Measurements from ENCODE around the gene KRTAP10-4. TPM values are rescaled to one million over a fixed set of nuclear protein-coding genes. Genes with fewer than 3 reads are reported as not detected.

Gene KRTAP10-4
- total and polyA plus RNA-seq, 2 donors (not counting 1 experiment from before 2014, with no cell fraction given) = not detected

DNA sequence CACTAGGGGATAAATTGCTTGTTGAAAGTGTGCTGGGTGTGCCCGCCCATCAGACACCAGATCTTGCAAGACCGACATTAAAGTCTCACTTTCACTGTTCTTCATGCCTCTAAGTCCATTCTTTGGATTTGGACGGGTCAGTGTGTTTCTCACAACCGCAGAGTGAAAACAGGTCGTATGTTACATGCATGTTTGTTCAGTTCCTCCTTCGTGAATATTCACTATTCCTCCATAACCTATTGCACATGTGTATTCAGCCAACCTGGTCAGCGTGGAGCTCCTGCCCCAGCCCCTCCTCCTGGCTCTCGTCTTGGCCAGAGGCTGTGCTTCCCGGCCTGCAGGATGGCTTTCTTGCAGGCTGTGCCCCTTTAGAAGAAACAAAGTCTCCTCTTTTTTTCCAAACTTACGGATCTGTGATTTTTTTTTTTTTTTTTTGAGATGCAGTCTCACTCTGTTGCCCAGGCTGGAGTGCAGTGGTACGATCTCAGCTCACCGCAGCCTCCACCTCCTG is 20.9 kb downstream of the KRTAP10-4 start:
- no peaks in the 10 kb centered on the region for H4K20me1 ChIP-seq (ENCODE audit: control insufficient read depth, extremely low read depth, insufficient read depth, low read length)
- TF ChIP-seq CTCF (conservative IDR thresholded peaks at IDR 0.05 in 1 of 2, IDR thresholded peaks at IDR 0.05 in 1 of 2; ENCODE audit: low read depth in 1 of 2, low read length in 2 of 2) (no peak), EZH2 (IDR thresholded peaks at IDR 0.05; ENCODE audit: low read length, missing control alignments) (no peak)
- no peak overlapping the region for H2AFZ ChIP-seq (ENCODE audit: low read length)

DNA sequence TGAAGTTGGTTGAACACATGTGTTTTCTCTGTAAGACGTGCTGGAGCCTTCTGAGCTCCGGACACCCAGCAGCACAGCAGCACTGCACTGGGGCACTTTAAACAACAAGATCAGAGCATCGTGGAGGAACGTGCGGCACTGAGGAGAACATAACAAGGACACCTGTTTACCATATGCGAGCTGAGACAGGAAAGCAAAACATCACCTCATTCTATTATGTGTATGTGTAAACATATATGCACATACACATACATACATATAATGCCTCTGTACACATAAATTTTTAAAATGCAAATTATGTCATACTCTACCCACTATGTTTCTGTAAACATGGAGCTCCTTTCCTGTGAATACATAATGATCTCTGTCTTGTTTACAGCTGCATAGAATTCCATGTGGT is 22.0 kb downstream of the KRTAP10-4 start:
- no peak for DNase-seq (ENCODE audit: low read depth in 2 of 2)

More for the DNA sequence above, 20.9 kb downstream of the KRTAP10-4 start:
- DNase-seq (ENCODE audit: low read depth in 2 of 2) = no peak
- H3K27me3 ChIP-seq (ENCODE audit: control insufficient read depth, insufficient read depth, low read length) = peaks cover 4% of the 10 kb centered on the region
- no peaks in the 10 kb centered on the region for H3K9me3 ChIP-seq (ENCODE audit: control insufficient read depth, insufficient read depth, low read depth, low read length)
- H3K4me1 ChIP-seq (ENCODE audit: control insufficient read depth, extremely low read depth, insufficient read depth, low read length) = no peaks in the 10 kb centered on the region
- no peaks in the 10 kb centered on the region for H3K79me2 ChIP-seq (ENCODE audit: control insufficient read depth, insufficient read depth, low read length)
- no peak overlapping the region for H3K4me2 ChIP-seq (ENCODE audit: extremely low read depth, insufficient read depth, low read length)
- H3K4me3 ChIP-seq (replicated peaks in 1 of 4; ENCODE audit: control extremely low read depth in 1 of 4, insufficient read depth in 1 of 4, low read depth in 3 of 4, low read length in 4 of 4) = no peak overlapping the region
- no peaks in the 10 kb centered on the region for H3K36me3 ChIP-seq (ENCODE audit: control insufficient read depth, insufficient read depth, low read length)
- H3K27ac ChIP-seq (ENCODE audit: insufficient read depth, low read length) = no peak overlapping the region
- H3K9ac ChIP-seq (ENCODE audit: insufficient read depth, low read length) = no peak overlapping the region

GRCh38 chr21:44596068-44596725 is 22.7 kb downstream of the KRTAP10-4 start:
- TF ChIP-seq CTCF (conservative IDR thresholded peaks at IDR 0.05 in 1 of 2, IDR thresholded peaks at IDR 0.05 in 1 of 2; ENCODE audit: low read depth in 1 of 2, low read length in 2 of 2) = no peak
- no peak for TF ChIP-seq EZH2 (IDR thresholded peaks at IDR 0.05; ENCODE audit: low read length, missing control alignments)
- no peaks in the 10 kb centered on the region for H4K20me1 ChIP-seq (ENCODE audit: control insufficient read depth, extremely low read depth, insufficient read depth, low read length)
- no peaks in the 10 kb centered on the region for H3K9me3 ChIP-seq (ENCODE audit: control insufficient read depth, insufficient read depth, low read depth, low read length)
- DNase-seq (ENCODE audit: low read depth in 2 of 2) = peak in 1 of 2 donors; percentile 42
- peaks cover 4% of the 10 kb centered on the region for H3K27me3 ChIP-seq (ENCODE audit: control insufficient read depth, insufficient read depth, low read length)
- no peak overlapping the region for H3K9ac ChIP-seq (ENCODE audit: insufficient read depth, low read length)
- H3K79me2 ChIP-seq (ENCODE audit: control insufficient read depth, insufficient read depth, low read length) = no peaks in the 10 kb centered on the region
- H3K27ac ChIP-seq (ENCODE audit: insufficient read depth, low read length) = no peak overlapping the region
- no peak overlapping the region for H3K4me3 ChIP-seq (replicated peaks in 1 of 4; ENCODE audit: control extremely low read depth in 1 of 4, insufficient read depth in 1 of 4, low read depth in 3 of 4, low read length in 4 of 4)
- H2AFZ ChIP-seq (ENCODE audit: low read length) = no peak overlapping the region
- H3K4me1 ChIP-seq (ENCODE audit: control insufficient read depth, extremely low read depth, insufficient read depth, low read length) = no peaks in the 10 kb centered on the region
- H3K36me3 ChIP-seq (ENCODE audit: control insufficient read depth, insufficient read depth, low read length) = no peaks in the 10 kb centered on the region
- no peak overlapping the region for H3K4me2 ChIP-seq (ENCODE audit: extremely low read depth, insufficient read depth, low read length)

More for the DNA sequence above, 22.0 kb downstream of the KRTAP10-4 start:
- H3K27ac ChIP-seq (ENCODE audit: insufficient read depth, low read length) = no peak overlapping the region
- no peaks in the 10 kb centered on the region for H4K20me1 ChIP-seq (ENCODE audit: control insufficient read depth, extremely low read depth, insufficient read depth, low read length)
- H3K79me2 ChIP-seq (ENCODE audit: control insufficient read depth, insufficient read depth, low read length) = no peaks in the 10 kb centered on the region
- no peak overlapping the region for H3K4me3 ChIP-seq (replicated peaks in 1 of 4; ENCODE audit: control extremely low read depth in 1 of 4, insufficient read depth in 1 of 4, low read depth in 3 of 4, low read length in 4 of 4)
- no peaks in the 10 kb centered on the region for H3K4me1 ChIP-seq (ENCODE audit: control insufficient read depth, extremely low read depth, insufficient read depth, low read length)
- H3K4me2 ChIP-seq (ENCODE audit: extremely low read depth, insufficient read depth, low read length) = no peak overlapping the region
- peaks cover 4% of the 10 kb centered on the region for H3K27me3 ChIP-seq (ENCODE audit: control insufficient read depth, insufficient read depth, low read length)
- TF ChIP-seq EZH2 (IDR thresholded peaks at IDR 0.05; ENCODE audit: low read length, missing control alignments) = no peak
- no peak for TF ChIP-seq CTCF (conservative IDR thresholded peaks at IDR 0.05 in 1 of 2, IDR thresholded peaks at IDR 0.05 in 1 of 2; ENCODE audit: low read depth in 1 of 2, low read length in 2 of 2)
- no peak overlapping the region for H3K9ac ChIP-seq (ENCODE audit: insufficient read depth, low read length)
- H3K36me3 ChIP-seq (ENCODE audit: control insufficient read depth, insufficient read depth, low read length) = no peaks in the 10 kb centered on the region
- H2AFZ ChIP-seq (ENCODE audit: low read length) = no peak overlapping the region
- no peaks in the 10 kb centered on the region for H3K9me3 ChIP-seq (ENCODE audit: control insufficient read depth, insufficient read depth, low read depth, low read length)
